MCF 10A (cell line): ENCODE data around the gene CCDC148. TPM values are rescaled to one million over a fixed set of nuclear protein-coding genes. Genes with fewer than 3 reads are reported as not detected.
A peak's percentile ranks its signal among the peaks of the same experiment; 100 is the strongest.

ENCODE experiments used
- BruUV-seq: library from RNA; stranded (reverse); fragments of 400-500 nt; replicated peaks from 2 replicates; lab custom pipeline; 2021; lab: Mats Ljungman, UMichigan
- CTCF ChIA-PET: fragments of 300-600 bp; sonication (Branson Sonifier 250); formaldehyde crosslinking; extraction: SDS; loops from one replicate; lab custom pipeline; 2021; ENCODE audit warnings: antibody characterized with exemption, inconsistent platforms; lab: Yijun Ruan, JAX
- POLR2A ChIA-PET: fragments of 300-600, 350-650 bp; sonication (Branson Sonifier 250); formaldehyde crosslinking; extraction: SDS; loops from one replicate; lab custom pipeline; 2020; ENCODE audit warnings: antibody characterized with exemption, inconsistent platforms; lab: Yijun Ruan, JAX
- DNase-seq: peaks from one replicate; pipeline ENCODE4 v3.0.0-alpha.2; 2018; ENCODE audit not compliant: unreplicated experiment
- H3K27ac Mint-ChIP-seq: one replicate; pipeline ENCODE4 v1.8.0; 2022; ENCODE audit warnings: mild to moderate bottlenecking, low read depth, mixed read lengths; ENCODE audit not compliant: unreplicated experiment
- H3K27me3 Mint-ChIP-seq: one replicate; pipeline ENCODE4 v1.8.0; 2022; ENCODE audit warnings: mixed read lengths; ENCODE audit not compliant: insufficient read depth, unreplicated experiment
- H3K36me3 Mint-ChIP-seq: one replicate; pipeline ENCODE4 v1.8.0; 2022; ENCODE audit warnings: mild to moderate bottlenecking, moderate library complexity, mixed read lengths; ENCODE audit not compliant: insufficient read depth, unreplicated experiment
- H3K4me1 Mint-ChIP-seq: one replicate; pipeline ENCODE4 v1.8.0; 2022; ENCODE audit warnings: mixed read lengths; ENCODE audit not compliant: insufficient read depth, unreplicated experiment
- H3K4me3 Mint-ChIP-seq: one replicate; pipeline ENCODE4 v1.8.0; 2022; ENCODE audit warnings: mild to moderate bottlenecking, moderate library complexity, mixed read lengths; ENCODE audit not compliant: unreplicated experiment
- H3K9me3 Mint-ChIP-seq: one replicate; pipeline ENCODE4 v1.8.0; 2022; ENCODE audit warnings: mixed read lengths; ENCODE audit not compliant: unreplicated experiment
- intact Hi-C: fragments of 100-400 bp; cut with micrococcal nuclease; formaldehyde crosslinking; loops from 2 replicates; pipeline ENCODE4 v1.14.1; 2022
- total RNA-seq: library from RNA; stranded (reverse); gene quantifications from 2 replicates; pipeline ENCODE4 v1.2.3, GENCODE V29; 2022
- TF ChIP-seq, protein P1 (sequence below): fragments of 200-600 bp; IDR thresholded peaks from one replicate; pipeline ENCODE4 v1.8.0; 2022; ENCODE audit warnings: antibody characterized with exemption, mild to moderate bottlenecking; ENCODE audit not compliant: unreplicated experiment

Gene CCDC148
- total RNA-seq, 1 experiment from 2014 or later = 0.51 TPM

GRCh38 chr2:158464426-158465281, 8.1 kb upstream of the CCDC148 start:
- CTCF ChIA-PET = interaction anchor here (0.6 to 2.2 kb wide), 11 partner anchors 9 to 432 kb away, joined by 3 to 15 read pairs (median 3); no protein-coding TSS in a partner anchor
- DNase-seq = peak; percentile 32
- TF ChIP-seq, protein P1, sequence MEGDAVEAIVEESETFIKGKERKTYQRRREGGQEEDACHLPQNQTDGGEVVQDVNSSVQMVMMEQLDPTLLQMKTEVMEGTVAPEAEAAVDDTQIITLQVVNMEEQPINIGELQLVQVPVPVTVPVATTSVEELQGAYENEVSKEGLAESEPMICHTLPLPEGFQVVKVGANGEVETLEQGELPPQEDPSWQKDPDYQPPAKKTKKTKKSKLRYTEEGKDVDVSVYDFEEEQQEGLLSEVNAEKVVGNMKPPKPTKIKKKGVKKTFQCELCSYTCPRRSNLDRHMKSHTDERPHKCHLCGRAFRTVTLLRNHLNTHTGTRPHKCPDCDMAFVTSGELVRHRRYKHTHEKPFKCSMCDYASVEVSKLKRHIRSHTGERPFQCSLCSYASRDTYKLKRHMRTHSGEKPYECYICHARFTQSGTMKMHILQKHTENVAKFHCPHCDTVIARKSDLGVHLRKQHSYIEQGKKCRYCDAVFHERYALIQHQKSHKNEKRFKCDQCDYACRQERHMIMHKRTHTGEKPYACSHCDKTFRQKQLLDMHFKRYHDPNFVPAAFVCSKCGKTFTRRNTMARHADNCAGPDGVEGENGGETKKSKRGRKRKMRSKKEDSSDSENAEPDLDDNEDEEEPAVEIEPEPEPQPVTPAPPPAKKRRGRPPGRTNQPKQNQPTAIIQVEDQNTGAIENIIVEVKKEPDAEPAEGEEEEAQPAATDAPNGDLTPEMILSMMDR = peak; percentile 54
- BruUV-seq = no TSS peak
- Mint-ChIP-seq H3K9me3 (no peaks in the 10 kb centered on the region), H3K4me1 (peaks cover 19% of the 10 kb centered on the region), H3K27ac (no peak overlapping the region), H3K27me3 (no peaks in the 10 kb centered on the region), H3K4me3 (no peak overlapping the region), H3K36me3 (peaks cover 16% of the 10 kb centered on the region)
- POLR2A ChIA-PET = interaction anchor here (1.1 to 1.8 kb wide), 2 partner anchors 9 to 155 kb away, joined by 4 read pairs; no protein-coding TSS in a partner anchor
- intact Hi-C loops = no loop called here

DNA sequence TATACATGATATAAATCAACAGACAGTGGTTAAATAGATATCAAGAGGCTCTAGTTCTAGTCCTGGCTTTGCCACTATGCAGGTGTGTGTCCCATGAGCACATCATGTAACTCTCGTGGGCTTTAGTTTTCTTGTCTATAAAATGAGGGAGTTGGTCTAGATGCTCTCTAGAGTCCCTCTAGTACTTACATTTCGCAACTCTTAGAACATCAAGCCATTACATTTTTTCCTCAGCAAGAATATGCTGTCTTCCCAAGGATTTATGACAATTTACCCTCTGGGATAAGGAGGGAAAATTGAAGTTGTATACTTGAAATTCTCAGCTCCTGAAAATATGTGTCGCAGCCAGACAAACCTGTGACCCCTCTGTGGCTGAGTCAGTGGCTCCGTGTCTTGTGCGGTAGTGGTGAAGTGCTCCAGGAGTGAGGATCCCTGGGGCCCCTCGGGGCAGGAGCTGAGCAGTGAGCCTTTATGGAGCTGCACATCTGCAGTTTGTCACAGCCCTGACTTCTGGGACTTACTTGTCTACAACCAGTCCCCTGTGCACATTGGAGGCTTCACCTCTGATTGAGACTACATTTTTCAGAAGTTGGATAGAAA, 7.0 kb upstream of the CCDC148 start:
- H3K36me3 Mint-ChIP-seq = peaks cover 7% of the 10 kb centered on the region
- ChIA-PET POLR2A (interaction anchor here (0.8 to 1.8 kb wide), 3 partner anchors 10 to 156 kb away, joined by 3 to 4 read pairs (median 4); no protein-coding TSS in a partner anchor), CTCF (interaction anchor here (0.6 to 2.2 kb wide), 8 partner anchors 14 to 431 kb away, joined by 3 to 15 read pairs (median 3); no protein-coding TSS in a partner anchor)
- no peak for DNase-seq
- no peaks in the 10 kb centered on the region for H3K9me3 Mint-ChIP-seq
- H3K27me3 Mint-ChIP-seq = no peaks in the 10 kb centered on the region
- peak overlapping the region; percentile 39 for H3K27ac Mint-ChIP-seq
- intact Hi-C loops = no loop called here
- no peak overlapping the region for H3K4me3 Mint-ChIP-seq
- peaks cover 19% of the 10 kb centered on the region for H3K4me1 Mint-ChIP-seq
- BruUV-seq = no TSS peak
- TF ChIP-seq, protein P1 = no peak

- ChIA-PET CTCF (interaction anchor here (1.6 to 6.3 kb wide), 9 partner anchors 13 to 437 kb away, joined by 3 to 45 read pairs (median 6); no protein-coding TSS in a partner anchor), POLR2A (interaction anchor here (0.9 to 2.1 kb wide), 3 partner anchors 11 to 158 kb away, joined by 3 to 8 read pairs (median 4); no protein-coding TSS in a partner anchor)
- Mint-ChIP-seq H3K4me1 (peaks cover 26% of the 10 kb centered on the region), H3K4me3 (peak overlapping the region; percentile 50), H3K9me3 (no peaks in the 10 kb centered on the region), H3K36me3 (peaks cover 7% of the 10 kb centered on the region), H3K27me3 (no peaks in the 10 kb centered on the region), H3K27ac (no peak overlapping the region)
- DNase-seq = peak; percentile 42
- TF ChIP-seq, protein P1 = peak; percentile 29
- no TSS peak for BruUV-seq
- intact Hi-C loops = loop anchor here (1.0 kb wide), 1 partner anchor 285 kb away; no protein-coding TSS in a partner anchor
Observed at GRCh38 chr2:158460632-158461297, 4.2 kb upstream of the CCDC148 start.
